HEK293T (cell line): ENCODE measurements around the gene TLX3.
A peak's percentile ranks its signal among the peaks of the same experiment; 100 is the strongest.

ENCODE experiments used
- CTCF ChIA-PET: fragments of 350-600 bp; formaldehyde crosslinking; extraction: SDS; loops from one replicate; lab custom pipeline; 2021; ENCODE audit warnings: antibody characterized with exemption, inconsistent platforms; lab: Yijun Ruan, JAX
- POLR2A ChIA-PET: fragments of 350-600 bp; formaldehyde crosslinking; extraction: SDS; loops from one replicate; lab custom pipeline; 2020; ENCODE audit warnings: antibody characterized with exemption, inconsistent platforms; lab: Yijun Ruan, JAX
- DNase-seq: peaks from one replicate; pipeline ENCODE4 v3.0.0; 2012; ENCODE audit warnings: mixed read lengths; ENCODE audit errors: extremely low spot score
- ARNT ChIP-seq: fragments of 450-650 bp; IDR thresholded peaks from 2 replicates; pipeline ENCODE4 v1.6.1; 2017; ENCODE audit warnings: mild to moderate bottlenecking
- BHLHE40 ChIP-seq: fragments of 450-650 bp; IDR thresholded peaks from 2 replicates; pipeline ENCODE4 v1.6.1; 2016; ENCODE audit warnings: mild to moderate bottlenecking, moderate library complexity, borderline replicate concordance
- CTBP1 ChIP-seq: fragments of 450-650 bp; IDR thresholded peaks from 2 replicates; pipeline ENCODE4 v1.6.1; 2016; ENCODE audit warnings: borderline replicate concordance
- ELF4 ChIP-seq: fragments of 450-650 bp; IDR thresholded peaks from 2 replicates; pipeline ENCODE4 v1.6.1; 2017; ENCODE audit warnings: antibody characterized with exemption
- FOXA1 ChIP-seq: fragments of 450-650 bp; IDR thresholded peaks from 2 replicates; pipeline ENCODE4 v1.6.1; 2016; ENCODE audit warnings: mild to moderate bottlenecking
- FOXK2 ChIP-seq: fragments of 450-650 bp; IDR thresholded peaks from 2 replicates; pipeline ENCODE4 v1.6.1; 2016; ENCODE audit warnings: mild to moderate bottlenecking
- FOXM1 ChIP-seq: fragments of 450-650 bp; IDR thresholded peaks from 2 replicates; pipeline ENCODE4 v1.6.1; 2017; ENCODE audit warnings: mild to moderate bottlenecking, borderline replicate concordance
- HDGF ChIP-seq: fragments of 450-650 bp; IDR thresholded peaks from 2 replicates; pipeline ENCODE4 v1.6.1; 2017; ENCODE audit warnings: antibody characterized with exemption, borderline replicate concordance
- L3MBTL2 ChIP-seq: fragments of 450-650 bp; conservative IDR thresholded peaks from 2 replicates; pipeline ENCODE4 v1.6.1; 2016; ENCODE audit warnings: mild to moderate bottlenecking
- LEF1 ChIP-seq: fragments of 450-650 bp; IDR thresholded peaks from 2 replicates; pipeline ENCODE4 v1.6.1; 2017; ENCODE audit warnings: mild to moderate bottlenecking, borderline replicate concordance
- NFRKB ChIP-seq: fragments of 450-650 bp; IDR thresholded peaks from 2 replicates; pipeline ENCODE4 v1.6.1; 2016; ENCODE audit warnings: mild to moderate bottlenecking, moderate library complexity
- PKNOX1 ChIP-seq: fragments of 450-650 bp; IDR thresholded peaks from 2 replicates; pipeline ENCODE4 v1.6.1; 2016
- SP1 ChIP-seq: fragments of 450-650 bp; IDR thresholded peaks from 2 replicates; pipeline ENCODE4 v1.6.1; 2017
- SUZ12 ChIP-seq: fragments of 450-650 bp; IDR thresholded peaks from 2 replicates; pipeline ENCODE4 v1.6.1; 2016; ENCODE audit warnings: mild to moderate bottlenecking
- TARDBP ChIP-seq: fragments of 450-650 bp; IDR thresholded peaks from 2 replicates; pipeline ENCODE4 v1.6.1; 2016
- ZNF384 ChIP-seq: fragments of 450-650 bp; IDR thresholded peaks from 2 replicates; pipeline ENCODE4 v1.6.1; 2016

TLX3 gene

GRCh38 chr5:171300358-171300757 is 8.7 kb upstream of the TLX3 start:
- TF ChIP-seq FOXA1, result no peak
- no peak for TF ChIP-seq PKNOX1
- no peak for TF ChIP-seq BHLHE40
- no peak for TF ChIP-seq ELF4
- TF ChIP-seq FOXM1, result no peak
- POLR2A ChIA-PET, result no interaction called here
- CTCF ChIA-PET, result interaction anchor here (0.8 kb wide), 1 partner anchor 68 kb away, joined by 3 read pairs; no protein-coding TSS in a partner anchor
- DNase-seq, result no peak

GRCh38 chr5:171306166-171306565 is 2.9 kb upstream of the TLX3 start:
- ChIA-PET CTCF (no interaction called here), POLR2A (no interaction called here)
- TF ChIP-seq ARNT (no peak), L3MBTL2 (no peak), FOXK2 (no peak), HDGF (no peak), ELF4 (no peak), FOXM1 (no peak), TARDBP (no peak), LEF1 (no peak), PKNOX1 (no peak), CTBP1 (no peak), NFRKB (no peak), FOXA1 (no peak), SP1 (no peak), ZNF384 (no peak), SUZ12 (no peak), BHLHE40 (no peak)
- no peak for DNase-seq

- CTCF ChIA-PET, result interaction anchor here (0.7 kb wide), 1 partner anchor 562 kb away, joined by 3 read pairs; no protein-coding TSS in a partner anchor
- POLR2A ChIA-PET, result no interaction called here
- DNase-seq, result no peak
- no peak for TF ChIP-seq L3MBTL2
- no peak for TF ChIP-seq CTBP1
- TF ChIP-seq SP1, result no peak
- TF ChIP-seq ELF4, result no peak
- TF ChIP-seq SUZ12, result no peak
- TF ChIP-seq FOXK2, result no peak
These were observed 2.1 kb upstream of the TLX3 start for GRCh38 chr5:171306781-171307591.

- POLR2A ChIA-PET, result no interaction called here
These were observed 1.1 kb upstream of the TLX3 start for GRCh38 chr5:171307789-171308452.

GRCh38 chr5:171309276-171310211 is 496 bp downstream of the TLX3 start:
- POLR2A ChIA-PET, result interaction anchor here (0.7 to 1.0 kb wide), 3 partner anchors 12 to 78 kb away, joined by 4 to 5 read pairs (median 4); partner anchors contain the start of gene NPM1
- DNase-seq, result no peak
- no peak for TF ChIP-seq PKNOX1
- no peak for TF ChIP-seq ELF4
- no peak for TF ChIP-seq TARDBP
- TF ChIP-seq CTBP1, result no peak
- peak; percentile 41; the same call in 1 of the 2 replicates for TF ChIP-seq L3MBTL2
- TF ChIP-seq BHLHE40, result no peak
- TF ChIP-seq HDGF, result no peak
- TF ChIP-seq NFRKB, result no peak
- TF ChIP-seq LEF1, result no peak
- CTCF ChIA-PET, result interaction anchor here (0.7 to 1.6 kb wide), 3 partner anchors 8 to 33 kb away, joined by 3 to 6 read pairs (median 5); no protein-coding TSS in a partner anchor

More at GRCh38 chr5:171307789-171308452, 1.1 kb upstream of the TLX3 start:
- DNase-seq, result no peak
- CTCF ChIA-PET, result interaction anchor here (1.6 kb wide), 1 partner anchor 15 kb away, joined by 6 read pairs; no protein-coding TSS in a partner anchor
- TF ChIP-seq PKNOX1 (no peak), TARDBP (no peak), BHLHE40 (no peak), LEF1 (no peak), ARNT (no peak), FOXK2 (no peak), HDGF (no peak), FOXM1 (no peak), ELF4 (no peak), SP1 (no peak), FOXA1 (no peak), NFRKB (no peak), L3MBTL2 (no peak), ZNF384 (no peak)
